Mesenchymal stem cell (in vitro differentiated cells and primary cell): Measurements from ENCODE around the gene KDM1B. TPM values are rescaled to one million over a fixed set of nuclear protein-coding genes. Genes with fewer than 3 reads are reported as not detected.

ENCODE experiments used
- DNase-seq: peaks from one replicate; pipeline ENCODE4 v3.0.0-alpha.2; 2013
- H2AFZ ChIP-seq: one replicate; pipeline ENCODE4 v1.6.1; 2013; ENCODE audit warnings: low read depth, mild to moderate bottlenecking, control low read depth, inconsistent platforms, low read length, moderate library complexity
- H2AK5ac ChIP-seq: 2 replicates; pipeline ENCODE4 v1.6.1; 2013; ENCODE audit warnings: low read length, moderate library complexity, mild to moderate bottlenecking, inconsistent platforms; ENCODE audit not compliant: severe bottlenecking
- H2BK120ac ChIP-seq: one replicate; pipeline ENCODE4 v1.6.1; 2013; ENCODE audit warnings: low read depth, mild to moderate bottlenecking, inconsistent platforms, low read length, moderate library complexity
- H2BK12ac ChIP-seq, 2 experiments: one replicate each; pipeline ENCODE4 v1.6.1; 2013; ENCODE audit warnings: inconsistent platforms in 2 of 2, low read length in 2 of 2, mild to moderate bottlenecking in 2 of 2, moderate library complexity in 2 of 2, control low read depth in 1 of 2
- H2BK15ac ChIP-seq: one replicate; pipeline ENCODE4 v1.6.1; 2013; ENCODE audit warnings: mild to moderate bottlenecking, low read depth, inconsistent platforms; ENCODE audit not compliant: poor library complexity, severe bottlenecking
- H2BK5ac ChIP-seq: 2 replicates; pipeline ENCODE4 v1.6.1; 2013; ENCODE audit warnings: low read depth, mild to moderate bottlenecking, low read length, control low read depth, inconsistent platforms; ENCODE audit not compliant: poor library complexity, severe bottlenecking
- H3K14ac ChIP-seq, 2 experiments: one replicate each; pipeline ENCODE4 v1.6.1; 2013; ENCODE audit warnings: inconsistent platforms in 2 of 2, low read length in 2 of 2, control low read depth in 1 of 2, mild to moderate bottlenecking in 1 of 2, moderate library complexity in 1 of 2
- H3K18ac ChIP-seq, 2 experiments: one replicate each; pipeline ENCODE4 v1.6.1; 2013; ENCODE audit warnings: inconsistent platforms in 2 of 2, low read length in 2 of 2, control low read depth in 1 of 2, low read depth in 1 of 2, mild to moderate bottlenecking in 1 of 2
- H3K23ac ChIP-seq, 2 experiments: one replicate each; pipeline ENCODE4 v1.6.1; 2013; ENCODE audit warnings: inconsistent platforms in 2 of 2, low read length in 2 of 2, mild to moderate bottlenecking in 2 of 2, moderate library complexity in 2 of 2, control low read depth in 1 of 2
- H3K27ac ChIP-seq: 2 replicates; pipeline ENCODE4 v1.5.1; 2013; ENCODE audit warnings: mild to moderate bottlenecking, moderate library complexity, low read length, control low read depth, inconsistent platforms; ENCODE audit not compliant: poor library complexity, severe bottlenecking
- H3K27me3 ChIP-seq, 2 experiments: 2 replicates each; pipeline versions ENCODE4 v1.6.1 to v1.7.0; 2013; ENCODE audit warnings: low read length in 2 of 2, mild to moderate bottlenecking in 2 of 2, moderate library complexity in 2 of 2, control low read depth in 1 of 2, inconsistent platforms in 1 of 2; ENCODE audit not compliant: control insufficient read depth in 1 of 2, insufficient read depth in 1 of 2
- H3K36me3 ChIP-seq, 2 experiments: 2 replicates each; pipeline versions ENCODE4 v1.6.1 to v1.7.0; 2013; ENCODE audit warnings: low read length in 2 of 2, control low read depth in 1 of 2, inconsistent platforms in 1 of 2, low read depth in 1 of 2, mild to moderate bottlenecking in 1 of 2; ENCODE audit not compliant: insufficient read depth in 2 of 2, control insufficient read depth in 1 of 2
- H3K4ac ChIP-seq, 2 experiments: one replicate each; pipeline ENCODE4 v1.6.1; 2013; ENCODE audit warnings: inconsistent platforms in 2 of 2, low read length in 2 of 2, mild to moderate bottlenecking in 2 of 2, moderate library complexity in 2 of 2, control low read depth in 1 of 2, low read depth in 1 of 2
- H3K4me1 ChIP-seq: 2 replicates; pipeline ENCODE4 v1.6.1; 2013; ENCODE audit warnings: low read depth, low read length, control low read depth; ENCODE audit not compliant: control insufficient read depth, insufficient read depth
- H3K4me2 ChIP-seq: 2 replicates; pipeline ENCODE4 v1.6.1; 2013; ENCODE audit warnings: low read length, mild to moderate bottlenecking, inconsistent platforms; ENCODE audit not compliant: poor library complexity, severe bottlenecking
- H3K4me3 ChIP-seq, 2 experiments: 2 replicates each; pipeline versions ENCODE4 v1.5.1 to v1.7.0; 2013; ENCODE audit warnings: low read length in 2 of 2, mild to moderate bottlenecking in 2 of 2, control low read depth in 1 of 2, low read depth in 1 of 2; ENCODE audit not compliant: insufficient read depth in 1 of 2
- H3K79me1 ChIP-seq: replicated peaks from 2 replicates; pipeline ENCODE4 v1.6.1; 2013; ENCODE audit warnings: mild to moderate bottlenecking, control low read depth, low read length, inconsistent platforms; ENCODE audit not compliant: poor library complexity, severe bottlenecking
- H3K9ac ChIP-seq: 2 replicates; pipeline ENCODE4 v1.7.0; 2013; ENCODE audit warnings: mild to moderate bottlenecking, low read length, moderate library complexity
- H3K9me3 ChIP-seq: 2 replicates; pipeline ENCODE4 v1.7.0; 2013; ENCODE audit warnings: mild to moderate bottlenecking, low read length; ENCODE audit not compliant: control insufficient read depth
- H4K8ac ChIP-seq: one replicate; pipeline ENCODE4 v1.6.1; 2013; ENCODE audit warnings: inconsistent platforms, mild to moderate bottlenecking, low read length, moderate library complexity
- H4K91ac ChIP-seq: one replicate; pipeline ENCODE4 v1.6.1; 2013; ENCODE audit warnings: mild to moderate bottlenecking, low read length, inconsistent platforms
- WGBS: methylation state at CpG from one replicate; pipeline ENCODE4 v1.1.7; 2013; ENCODE audit warnings: mixed read lengths; 5-methylcytosine and 5-hydroxymethylcytosine counted together
- small RNA-seq: library from polyadenylated mRNA; stranded (forward); fragments of <200 nt; extraction: miRNeasy Mini kit (QIAGEN cat#:217004); gene quantifications from one replicate; pipeline ENCODE3, GENCODE V24; 2013; ENCODE audit warnings: low read depth

KDM1B gene

DNA sequence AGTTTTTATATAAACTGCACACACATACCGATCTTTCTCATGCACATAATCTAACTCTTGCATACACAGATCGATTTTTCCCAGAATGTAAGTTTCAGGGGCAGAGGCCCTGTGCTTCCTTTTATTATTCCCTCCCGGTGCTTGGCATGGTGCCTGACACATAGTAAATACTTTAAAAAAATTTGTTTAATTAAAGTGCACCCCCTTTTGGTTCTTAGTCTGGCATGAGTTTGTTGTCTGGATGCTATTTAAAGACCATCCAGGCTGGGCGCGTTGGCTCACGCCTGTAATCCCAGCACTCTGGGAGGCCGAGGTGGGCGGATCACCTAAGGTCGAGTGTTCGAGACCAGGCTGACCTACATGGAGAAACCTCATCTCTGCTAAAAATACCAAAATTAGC lies 114.5 kb downstream of the KDM1B start:
- no peak overlapping the region for H2AFZ ChIP-seq
- 96% methylated on average over 8 of the region's 10 CpGs for WGBS

DNA sequence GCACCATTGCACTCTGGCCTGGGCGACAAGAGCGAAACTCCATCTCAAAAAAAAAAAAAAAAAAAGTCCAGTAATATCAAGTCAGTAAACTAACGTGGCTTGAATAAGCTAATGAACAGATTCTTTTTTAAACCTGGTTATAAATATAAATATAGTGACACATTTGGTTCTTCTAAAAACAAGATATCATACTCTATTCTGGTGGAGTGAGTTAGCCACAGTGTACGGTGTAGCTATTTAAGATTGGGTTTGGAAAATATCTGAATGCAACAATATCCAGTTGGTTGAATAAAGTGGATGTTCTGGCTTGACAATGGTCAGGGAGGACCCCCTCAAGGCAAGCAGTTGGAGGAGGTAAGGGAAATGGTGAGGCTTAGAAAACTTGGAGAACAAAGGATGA lies 115.0 kb downstream of the KDM1B start:
- DNase-seq = no peak
- Histone ChIP-seq H3K9me3 (no peaks in the 10 kb centered on the region), H2AFZ (no peak overlapping the region), H3K27ac (no peak overlapping the region), H3K9ac (no peak overlapping the region), H3K14ac (no peak overlapping the region), H4K91ac (no peak overlapping the region), H3K23ac (no peak overlapping the region), H2BK12ac (no peak overlapping the region), H3K4me2 (no peak overlapping the region), H3K79me1 (no peaks in the 10 kb centered on the region), H2BK15ac (no peak overlapping the region), H3K36me3 (no peaks in the 10 kb centered on the region), H3K4me1 (no peaks in the 10 kb centered on the region), H3K27me3 (peaks cover 1 to 3% of the 10 kb centered on the region in 2 experiments), H4K8ac (no peak overlapping the region), H2AK5ac (no peak overlapping the region), H2BK120ac (no peak overlapping the region), H3K4ac (no peak overlapping the region), H3K18ac (no peak overlapping the region), H2BK5ac (no peak overlapping the region), H3K4me3 (no peak overlapping the region)
- 100% methylated on average over 1 of the region's 4 CpGs for WGBS

More for the DNA sequence above, 114.5 kb downstream of the KDM1B start:
- Histone ChIP-seq H3K79me1 (no peaks in the 10 kb centered on the region), H3K9ac (no peak overlapping the region), H2BK5ac (no peak overlapping the region), H3K14ac (no peak overlapping the region), H3K36me3 (no peaks in the 10 kb centered on the region), H3K4me1 (no peaks in the 10 kb centered on the region), H3K23ac (no peak overlapping the region), H3K18ac (no peak overlapping the region), H3K4me2 (no peak overlapping the region), H3K4ac (no peak overlapping the region), H3K9me3 (no peaks in the 10 kb centered on the region), H2BK12ac (no peak overlapping the region), H3K4me3 (no peak overlapping the region), H4K91ac (no peak overlapping the region), H3K27ac (no peak overlapping the region), H4K8ac (no peak overlapping the region), H3K27me3 (no peaks in the 10 kb centered on the region), H2AK5ac (no peak overlapping the region), H2BK15ac (no peak overlapping the region), H2BK120ac (no peak overlapping the region)
- DNase-seq = no peak

Small RNA genes lying within 50 kb of the gene (small RNA-seq; reads per million reads assigned to genes)
- gene RF00019 = not detected
